Hindlimb muscle (tissue), 1 donor: ENCODE data around the gene DLL4. TPM values are rescaled to one million over a fixed set of nuclear protein-coding genes. Genes with fewer than 3 reads are reported as not detected.

Experiments used
- DNase-seq: peaks from one replicate; pipeline ENCODE4 v3.0.0-alpha.2; 2013
- polyA plus RNA-seq: library from polyadenylated mRNA; unstranded; fragments of 120-200 nt; gene quantifications from one replicate; pipeline ENCODE4 v1.2.1, GENCODE V29; 2013; ENCODE audit not compliant: insufficient read length

DLL4 gene
- 16.7 TPM for polyA plus RNA-seq

GRCh38 chr15:40928821-40929659, at the start of gene DLL4:
DLL4 (plus strand) TSS chr15:40929340; CDS start chr15:40929669, 329 bp downstream.
- DNase-seq = peak; percentile 73

GRCh38 chr15:40879609-40880008, 49.5 kb upstream of the DLL4 start:
- no peak for DNase-seq

- DNase-seq = no peak
Measured at GRCh38 chr15:40881351-40881750, 47.8 kb upstream of the DLL4 start.

GRCh38 chr15:40886586-40886985, 42.6 kb upstream of the DLL4 start:
- DNase-seq = no peak

GRCh38 chr15:40889112-40889511, 40.0 kb upstream of the DLL4 start:
- no peak for DNase-seq

GRCh38 chr15:40891138-40891537, 38.0 kb upstream of the DLL4 start:
- DNase-seq = no peak

- DNase-seq = no peak
Measured at GRCh38 chr15:40891810-40892446, 37.2 kb upstream of the DLL4 start.

- DNase-seq = no peak
Measured at GRCh38 chr15:40892447-40893012, 36.6 kb upstream of the DLL4 start.

GRCh38 chr15:40893019-40893670, 36.0 kb upstream of the DLL4 start:
- no peak for DNase-seq

GRCh38 chr15:40893733-40894680, 35.1 kb upstream of the DLL4 start, which contains the start of gene VPS18:
VPS18 (plus strand) TSS chr15:40894450; CDS start chr15:40894769, 319 bp downstream.
- peak; percentile 98 for DNase-seq

- DNase-seq = no peak
Measured at GRCh38 chr15:40894681-40895448, 34.3 kb upstream of the DLL4 start.

GRCh38 chr15:40899536-40900207, 29.5 kb upstream of the DLL4 start:
- no peak for DNase-seq

- DNase-seq = no peak
Measured at GRCh38 chr15:40900256-40901052, 28.7 kb upstream of the DLL4 start.

GRCh38 chr15:40901053-40901443, 28.1 kb upstream of the DLL4 start:
- DNase-seq = no peak

GRCh38 chr15:40902605-40903561, 26.3 kb upstream of the DLL4 start:
- no peak for DNase-seq

- no peak for DNase-seq
Measured at GRCh38 chr15:40904552-40905201, 24.5 kb upstream of the DLL4 start.

GRCh38 chr15:40906091-40906990, 22.8 kb upstream of the DLL4 start:
- peak; percentile 91 for DNase-seq
